ENCODE measurements around the gene GABRA4.

Gene GABRA4

GRCh38 chr4:46993075-46994006, at the start of gene GABRA4:
GABRA4 (minus strand) TSS chr4:46993581; CDS start chr4:46993424, 157 bp downstream.
- DNase-seq = no peak

DNA sequence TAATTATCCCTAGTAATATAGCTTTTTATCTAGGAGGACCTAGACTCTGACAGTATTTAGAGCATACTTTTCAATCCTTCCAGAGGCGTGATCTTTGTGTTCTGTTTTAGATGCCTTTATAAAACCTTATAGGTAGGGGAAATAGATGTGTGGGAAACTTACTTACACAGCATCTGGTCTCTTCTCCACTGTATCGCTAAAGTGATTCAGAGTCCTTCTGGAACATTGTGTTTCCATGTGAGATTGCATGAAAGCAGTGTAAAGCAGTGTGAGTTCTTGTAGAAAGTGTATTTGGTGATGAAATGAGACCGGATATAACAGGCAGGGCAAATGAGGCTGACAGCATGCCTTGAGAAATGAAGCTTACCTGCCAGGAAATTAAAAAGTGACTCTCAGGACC, 47.4 kb upstream of the GABRA4 start:
- no peak for DNase-seq

GRCh38 chr4:47038263-47038662, 44.9 kb upstream of the GABRA4 start:
- DNase-seq = no peak

DNA sequence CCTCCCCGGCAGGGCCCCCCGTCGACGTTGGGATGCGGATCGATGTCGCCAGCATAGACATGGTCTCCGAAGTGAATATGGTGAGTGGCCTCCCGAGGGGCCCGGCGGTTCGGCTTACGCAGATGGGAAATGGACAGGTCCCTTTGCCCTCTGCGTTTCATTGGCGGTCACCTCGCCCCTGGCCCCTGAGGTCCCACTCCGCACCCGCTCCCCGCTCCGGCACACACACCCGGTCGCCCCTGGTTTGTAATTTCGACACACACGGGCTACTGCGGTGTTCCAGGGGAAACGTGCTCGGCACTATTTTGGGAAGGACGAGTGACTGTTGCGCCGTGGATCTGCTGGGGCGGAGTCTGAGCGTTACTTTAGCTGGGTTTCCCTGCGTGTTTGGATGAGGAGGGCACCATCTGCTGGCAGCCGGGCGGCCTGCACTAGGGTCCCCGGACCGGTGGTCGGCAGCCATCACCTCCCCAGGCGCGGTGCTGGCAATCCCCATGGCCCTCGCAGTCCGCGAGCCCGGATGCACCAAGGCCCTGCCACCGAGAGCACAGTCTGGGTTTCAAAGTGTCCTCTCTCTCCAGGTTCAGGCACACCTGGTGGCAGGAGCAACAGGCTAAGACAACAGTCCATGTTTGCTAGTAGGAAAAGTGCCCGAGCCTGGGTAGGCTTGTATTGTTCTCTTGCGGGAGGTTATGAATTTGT, 39.2 kb upstream of the GABRA4 start:
- no peak for DNase-seq

- no peak for DNase-seq
Measured at GRCh38 chr4:47031751-47032404, 38.5 kb upstream of the GABRA4 start.

- DNase-seq = no peak
Measured at GRCh38 chr4:47031011-47031678, 37.8 kb upstream of the GABRA4 start, which contains the start of gene GABRB1. GABRB1 (plus strand) TSS chr4:47031567.

- no peak for DNase-seq
Measured at GRCh38 chr4:47017494-47017893, 24.1 kb upstream of the GABRA4 start.

- no peak for DNase-seq
Measured at GRCh38 chr4:47017081-47017480, 23.7 kb upstream of the GABRA4 start.

GRCh38 chr4:47013373-47013772, 20.0 kb upstream of the GABRA4 start:
- no peak for DNase-seq

DNA sequence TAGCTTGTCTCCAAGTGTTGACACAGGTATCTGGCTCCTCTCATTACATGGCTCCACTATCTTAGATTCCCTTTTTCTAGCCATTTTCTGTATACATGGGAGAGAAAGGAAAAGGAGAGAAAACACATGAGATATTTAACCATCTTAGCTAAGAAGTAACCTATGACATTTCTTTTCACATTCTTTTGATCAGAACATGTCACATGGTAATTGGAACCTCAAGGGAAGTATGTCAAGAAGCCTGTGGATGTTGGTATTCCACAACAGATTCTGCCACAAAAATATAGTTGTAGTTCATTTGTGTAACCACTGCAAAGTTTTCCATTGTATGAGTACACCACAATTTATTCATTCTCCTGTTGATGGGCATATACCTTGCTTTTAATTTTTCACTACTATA, 19.3 kb upstream of the GABRA4 start:
- DNase-seq = no peak

DNA sequence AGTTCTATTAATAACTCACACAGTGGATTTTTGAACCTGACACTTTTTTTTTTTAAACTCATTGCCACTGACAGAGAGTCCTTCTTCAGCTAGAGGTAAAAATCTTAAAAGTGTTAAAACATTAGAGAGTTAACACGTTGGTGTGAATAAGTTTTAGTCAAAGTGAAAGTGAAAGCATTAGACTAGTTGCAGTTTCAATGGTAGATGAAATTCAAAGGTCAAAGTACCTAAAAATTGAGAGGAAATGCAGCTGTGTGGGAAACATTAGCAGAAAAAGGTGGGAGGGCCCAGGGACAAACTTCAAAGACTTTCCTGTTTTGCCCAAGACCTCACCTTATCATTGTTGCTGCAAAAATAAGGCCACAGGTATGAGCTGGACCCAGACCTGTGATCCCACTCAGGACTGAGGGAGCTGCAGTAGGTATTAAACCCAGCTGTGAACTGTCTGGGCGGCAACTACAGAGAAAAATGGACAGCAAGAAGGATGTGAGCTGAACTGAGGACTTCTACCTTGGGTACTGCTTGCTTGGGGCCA, 17.6 kb upstream of the GABRA4 start:
- DNase-seq = no peak

- DNase-seq = no peak
Measured at GRCh38 chr4:47010347-47010911, 17.0 kb upstream of the GABRA4 start.

GRCh38 chr4:47002580-47002979, 9.2 kb upstream of the GABRA4 start:
- no peak for DNase-seq

- no peak for DNase-seq
Measured at GRCh38 chr4:47000406-47000805, 7.0 kb upstream of the GABRA4 start.

DNA sequence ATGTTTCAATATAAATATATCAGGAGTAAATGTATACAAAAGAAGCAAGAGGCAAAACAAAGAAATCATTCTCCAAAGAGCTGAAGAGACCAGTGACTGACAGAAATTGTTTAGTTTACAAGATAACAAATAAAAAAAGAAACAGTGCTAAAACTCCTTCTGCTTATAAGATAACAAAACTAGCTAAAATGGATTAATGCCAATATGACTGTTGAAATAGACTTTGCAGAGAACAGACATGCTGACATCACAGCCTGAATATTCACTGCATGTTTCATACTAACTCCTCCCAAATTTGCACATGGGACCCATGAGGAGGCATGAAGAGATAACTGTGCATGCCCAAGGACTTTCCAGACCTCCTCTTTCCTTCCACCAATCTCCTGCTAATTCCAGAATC, 6.2 kb upstream of the GABRA4 start:
- DNase-seq = no peak

DNA sequence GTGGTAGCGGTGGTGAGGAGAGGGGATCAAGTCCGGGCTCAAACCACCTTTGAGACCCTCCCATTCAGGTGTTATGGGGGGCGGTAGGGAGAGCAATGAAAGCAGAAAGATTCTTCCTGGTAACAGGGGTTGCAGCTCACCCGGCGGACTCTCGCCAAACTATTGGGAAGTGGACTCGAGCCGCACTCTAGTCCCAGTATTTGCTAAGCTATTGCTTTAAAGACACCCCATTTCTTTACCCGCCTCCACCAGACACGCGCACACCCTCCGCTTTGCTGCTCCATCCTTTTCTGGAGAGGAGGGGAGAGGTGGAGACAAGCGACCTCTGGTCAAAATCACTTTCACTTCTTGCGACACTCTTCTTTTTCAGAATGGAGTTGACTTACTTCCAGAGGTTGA, 625 bp upstream of the GABRA4 start:
- no peak for DNase-seq

GRCh38 chr4:46992338-46992737, 1.0 kb downstream of the GABRA4 start:
- DNase-seq = no peak

- no peak for DNase-seq
Measured at GRCh38 chr4:46986922-46987638, 6.3 kb downstream of the GABRA4 start.

GRCh38 chr4:46984781-46985180, 8.6 kb downstream of the GABRA4 start:
- DNase-seq = no peak

DNA sequence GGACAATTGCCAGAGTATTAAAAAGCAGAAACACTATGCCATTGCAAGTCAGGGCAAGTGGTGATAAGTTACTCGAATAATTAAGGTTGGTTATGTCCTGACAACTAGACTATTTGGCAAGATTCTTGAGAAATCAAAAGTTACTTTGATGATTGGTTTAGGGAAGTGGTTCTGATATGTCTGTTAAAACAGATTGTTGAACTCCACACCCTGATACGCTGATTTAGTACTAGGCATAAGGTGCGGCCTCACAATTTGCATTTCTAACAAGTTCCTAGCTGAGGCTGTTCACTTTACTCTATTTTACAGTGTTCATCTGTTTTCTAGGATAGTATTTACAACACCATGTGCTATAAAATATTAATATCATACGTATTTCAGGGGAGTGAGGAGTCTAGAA, 12.5 kb downstream of the GABRA4 start:
- DNase-seq = no peak

GRCh38 chr4:46979726-46980125, 13.7 kb downstream of the GABRA4 start:
- DNase-seq = no peak

DNA sequence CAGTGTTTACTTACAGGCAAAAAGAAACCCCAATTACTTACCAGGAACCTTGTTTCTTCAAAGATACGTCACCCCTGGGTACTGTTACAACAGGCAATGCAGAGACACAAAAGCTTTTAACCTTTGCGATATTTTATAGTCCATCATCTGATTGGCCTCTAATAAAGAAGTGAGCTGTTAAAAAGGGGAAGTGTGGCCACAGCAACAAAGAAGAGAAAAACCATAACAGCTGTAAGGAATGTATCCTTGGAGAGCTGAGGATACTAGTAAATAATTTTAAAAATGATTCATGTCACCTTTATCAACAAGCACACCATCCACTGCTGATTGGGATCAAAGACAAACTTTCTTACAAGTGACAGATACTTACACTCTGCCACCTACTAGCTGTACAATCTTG, 14.1 kb downstream of the GABRA4 start:
- no peak for DNase-seq

Data from NCI-H1436 treated with DMSO at 0.1 percent for 48 hours (cell line).